WERI-Rb-1 (cell line): Measurements from ENCODE around the gene UBE2E1.
"Not testable (repeated sequence)": the region's sequence is repeated elsewhere in the genome, so short reads cannot be mapped to it uniquely, and the experiment has no call there.

Source experiments
- DNase-seq: peaks from one replicate; pipeline ENCODE4 v3.0.0-alpha.2; 2020
- H3K27ac ChIP-seq: fragments of 250-450 bp; sonication (Bioruptor Pico); 2 replicates; pipeline ENCODE4 v1.5.1; 2020; ENCODE audit warnings: mild to moderate bottlenecking, moderate library complexity
- H3K27me3 ChIP-seq: fragments of 250-450 bp; sonication (Bioruptor Pico); 2 replicates; pipeline ENCODE4 v1.5.1; 2021; ENCODE audit warnings: mild to moderate bottlenecking, low read depth, moderate library complexity; ENCODE audit not compliant: insufficient read depth, severe bottlenecking
- H3K36me3 ChIP-seq: fragments of 250-450 bp; sonication (Bioruptor Pico); 2 replicates; pipeline ENCODE4 v1.5.1; 2020; ENCODE audit warnings: mild to moderate bottlenecking, moderate library complexity
- H3K4me3 ChIP-seq: 2 replicates; pipeline ENCODE4 v1.5.1; 2011; ENCODE audit warnings: low read depth, mild to moderate bottlenecking, control low read depth, low read length
- H3K9me3 ChIP-seq: fragments of 250-450 bp; sonication (Bioruptor Pico); 2 replicates; pipeline ENCODE4 v1.5.1; 2021; ENCODE audit warnings: mild to moderate bottlenecking, moderate library complexity; ENCODE audit not compliant: severe bottlenecking
- TF ChIP-seq, protein P1 (sequence below): IDR thresholded peaks from 2 replicates; pipeline ENCODE4 v1.5.1; 2011; ENCODE audit warnings: low read depth, mild to moderate bottlenecking, control low read depth, inconsistent platforms, low read length

UBE2E1 gene

DNA sequence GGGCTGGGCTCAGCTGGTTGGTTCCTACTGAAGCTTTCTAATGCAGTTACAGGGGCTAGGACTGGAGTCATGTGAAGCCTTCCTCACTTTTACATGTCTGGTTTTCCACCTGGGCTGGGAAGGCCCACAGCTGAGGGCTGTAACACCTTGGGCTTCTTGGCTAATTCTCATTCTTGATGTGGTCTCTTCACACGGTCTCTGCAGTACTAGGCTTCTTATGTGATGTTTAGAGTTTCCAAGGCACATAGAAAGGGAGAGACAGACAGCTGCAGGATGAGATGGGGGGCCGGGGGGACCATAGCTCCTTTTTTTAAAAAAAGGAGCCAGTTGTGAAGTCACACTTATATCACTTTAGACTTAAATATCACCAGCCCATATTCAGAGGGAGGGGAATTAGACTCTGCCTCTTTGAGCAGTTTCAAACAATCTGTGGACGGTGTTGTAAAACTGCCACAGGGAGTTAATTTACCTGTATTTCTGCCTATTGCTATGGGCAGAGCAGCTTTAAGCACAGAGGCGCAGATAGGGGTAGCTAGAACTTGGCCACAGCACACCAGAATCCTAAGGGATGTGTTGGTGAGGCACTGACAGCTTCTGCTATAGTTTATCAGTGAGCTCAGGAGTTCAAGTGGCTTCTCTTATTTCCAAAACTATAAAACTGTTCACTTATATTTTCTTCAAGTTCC is 64.4 kb downstream of the UBE2E1 start:
- TF ChIP-seq, protein P1, sequence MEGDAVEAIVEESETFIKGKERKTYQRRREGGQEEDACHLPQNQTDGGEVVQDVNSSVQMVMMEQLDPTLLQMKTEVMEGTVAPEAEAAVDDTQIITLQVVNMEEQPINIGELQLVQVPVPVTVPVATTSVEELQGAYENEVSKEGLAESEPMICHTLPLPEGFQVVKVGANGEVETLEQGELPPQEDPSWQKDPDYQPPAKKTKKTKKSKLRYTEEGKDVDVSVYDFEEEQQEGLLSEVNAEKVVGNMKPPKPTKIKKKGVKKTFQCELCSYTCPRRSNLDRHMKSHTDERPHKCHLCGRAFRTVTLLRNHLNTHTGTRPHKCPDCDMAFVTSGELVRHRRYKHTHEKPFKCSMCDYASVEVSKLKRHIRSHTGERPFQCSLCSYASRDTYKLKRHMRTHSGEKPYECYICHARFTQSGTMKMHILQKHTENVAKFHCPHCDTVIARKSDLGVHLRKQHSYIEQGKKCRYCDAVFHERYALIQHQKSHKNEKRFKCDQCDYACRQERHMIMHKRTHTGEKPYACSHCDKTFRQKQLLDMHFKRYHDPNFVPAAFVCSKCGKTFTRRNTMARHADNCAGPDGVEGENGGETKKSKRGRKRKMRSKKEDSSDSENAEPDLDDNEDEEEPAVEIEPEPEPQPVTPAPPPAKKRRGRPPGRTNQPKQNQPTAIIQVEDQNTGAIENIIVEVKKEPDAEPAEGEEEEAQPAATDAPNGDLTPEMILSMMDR, result no peak
- H3K36me3 ChIP-seq, result no peaks in the 10 kb centered on the region
- H3K9me3 ChIP-seq, result no peaks in the 10 kb centered on the region
- no peaks in the 10 kb centered on the region for H3K27me3 ChIP-seq
- no peak overlapping the region for H3K4me3 ChIP-seq
- no peak for DNase-seq
- H3K27ac ChIP-seq, result no peak overlapping the region; the same call in 1 of the 2 replicates

DNA sequence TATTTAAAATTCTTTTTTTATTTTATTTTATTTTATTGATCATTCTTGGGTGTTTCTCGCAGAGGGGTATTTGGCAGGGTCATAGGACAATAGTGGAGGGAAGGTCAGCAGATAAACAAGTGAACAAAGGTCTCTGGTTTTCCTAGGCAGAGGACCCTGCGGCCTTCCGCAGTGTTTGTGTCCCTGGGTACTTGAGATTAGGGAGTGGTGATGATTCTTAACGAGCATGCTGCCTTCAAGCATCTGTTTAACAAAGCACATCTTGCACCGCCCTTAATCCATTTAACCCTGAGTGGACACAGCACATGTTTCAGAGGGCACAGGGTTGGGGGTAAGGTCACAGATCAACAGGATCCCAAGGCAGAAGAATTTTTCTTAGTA is 64.9 kb downstream of the UBE2E1 start:
- H3K27ac ChIP-seq, H3K36me3 ChIP-seq, DNase-seq, H3K4me3 ChIP-seq, H3K27me3 ChIP-seq, H3K9me3 ChIP-seq: not testable (repeated sequence)

DNA sequence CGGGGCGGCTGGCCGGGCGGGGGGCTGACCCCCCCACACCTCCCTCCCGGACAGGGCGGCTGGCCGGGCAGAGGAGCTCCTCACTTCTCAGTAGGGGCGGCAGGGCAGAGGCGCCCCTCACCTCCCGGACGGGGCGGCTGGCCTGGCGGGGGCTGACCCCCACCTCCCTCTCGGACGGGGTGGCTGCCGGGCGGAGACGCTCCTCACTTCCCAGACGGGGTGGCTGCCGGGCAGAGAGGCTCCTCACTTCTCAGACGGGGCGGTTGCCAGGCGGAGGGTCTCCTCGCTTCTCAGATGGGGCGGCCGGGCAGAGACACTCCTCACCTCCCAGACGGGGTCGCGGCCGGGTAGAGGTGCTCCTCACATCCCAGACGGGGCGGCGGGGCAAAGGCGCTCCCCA is 65.6 kb downstream of the UBE2E1 start:
- not testable (repeated sequence) for DNase-seq, H3K36me3 ChIP-seq, H3K27me3 ChIP-seq, H3K27ac ChIP-seq, H3K4me3 ChIP-seq, H3K9me3 ChIP-seq

DNA sequence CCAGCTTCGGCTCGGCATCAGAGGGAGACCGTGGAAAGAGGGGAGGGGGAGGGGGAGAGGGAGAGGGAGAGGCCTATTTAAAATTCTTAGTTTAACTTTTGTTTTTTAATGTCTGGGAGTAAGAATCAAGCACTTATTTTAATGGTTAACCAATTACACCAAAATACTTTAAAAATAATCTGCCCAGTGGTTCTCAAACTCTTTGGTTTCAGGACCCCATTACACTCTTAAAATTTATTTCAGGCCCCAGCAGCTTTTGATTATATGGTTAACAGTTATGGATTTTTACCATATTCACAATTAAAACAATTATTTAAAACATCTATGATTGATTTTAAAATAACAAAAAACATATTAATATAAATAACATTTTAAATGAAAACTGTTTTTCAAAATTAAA is 66.6 kb downstream of the UBE2E1 start:
- Histone ChIP-seq H3K9me3 (no peaks in the 10 kb centered on the region), H3K27me3 (no peaks in the 10 kb centered on the region), H3K36me3 (no peaks in the 10 kb centered on the region), H3K4me3 (no peak overlapping the region), H3K27ac (no peak overlapping the region)
- DNase-seq, result no peak
- TF ChIP-seq, protein P1, result no peak

DNA sequence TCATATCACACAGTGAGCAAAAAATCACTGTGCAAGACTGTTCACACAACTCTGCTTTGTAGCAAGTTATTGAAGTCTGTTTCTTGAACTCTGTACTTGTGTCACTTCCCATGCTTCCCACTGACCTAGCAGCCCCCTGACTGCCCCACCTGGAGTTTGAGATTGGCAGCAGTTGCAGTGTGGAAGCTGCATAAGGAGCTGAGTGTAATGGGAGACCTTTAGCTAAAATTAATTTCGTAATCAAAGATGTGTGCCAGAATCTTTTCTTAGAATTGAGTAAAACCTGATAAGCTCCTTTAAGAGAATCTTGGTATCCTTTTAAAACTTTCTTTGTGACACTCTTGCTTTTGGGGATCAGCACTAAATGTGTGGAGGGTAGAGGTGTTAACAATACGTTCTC is 68.2 kb downstream of the UBE2E1 start:
- H3K27ac ChIP-seq, result no peak overlapping the region
- no peaks in the 10 kb centered on the region for H3K9me3 ChIP-seq
- H3K27me3 ChIP-seq, result no peaks in the 10 kb centered on the region
- TF ChIP-seq, protein P1, result no peak
- no peaks in the 10 kb centered on the region; the same call in 1 of the 2 replicates for H3K36me3 ChIP-seq
- DNase-seq, result no peak
- H3K4me3 ChIP-seq, result no peak overlapping the region

DNA sequence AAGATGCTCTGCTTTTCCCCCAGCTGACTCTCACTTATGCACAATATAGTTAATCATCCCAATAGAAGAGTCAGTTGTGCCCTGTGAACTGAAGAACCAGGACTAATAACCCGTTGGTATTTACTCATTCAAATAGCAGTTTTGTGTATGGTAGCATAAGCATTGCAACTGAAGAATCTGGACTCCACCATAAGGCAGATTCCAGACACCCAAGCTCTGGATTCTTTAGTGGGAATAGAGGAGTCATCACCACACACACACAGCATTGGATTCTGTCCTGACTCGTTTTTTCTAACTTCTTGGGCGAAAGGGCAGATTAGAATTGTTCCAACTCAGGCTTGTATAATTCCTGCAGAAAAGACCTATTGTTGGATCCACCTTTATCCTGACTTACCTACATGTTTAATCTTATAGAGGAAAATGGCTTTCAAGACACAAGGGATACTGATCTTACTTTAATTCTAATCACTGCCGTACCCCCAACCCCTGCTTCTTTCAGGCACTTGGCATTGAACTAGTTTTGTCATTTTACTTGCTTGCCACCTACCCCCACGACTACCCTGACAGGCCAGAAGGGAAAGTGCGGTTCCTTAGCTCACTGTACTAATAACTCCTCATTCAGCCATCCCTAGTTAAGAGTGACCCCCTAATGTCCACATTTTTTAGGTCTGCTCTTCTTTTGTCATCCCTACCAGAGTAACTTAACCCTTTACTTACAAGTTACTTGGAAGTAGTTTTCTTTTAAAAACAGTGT is 68.8 kb downstream of the UBE2E1 start:
- no peak for DNase-seq
- TF ChIP-seq, protein P1, result no peak
- Histone ChIP-seq H3K27me3 (no peaks in the 10 kb centered on the region), H3K27ac (no peak overlapping the region), H3K4me3 (no peak overlapping the region), H3K36me3 (no peaks in the 10 kb centered on the region; the same call in 1 of the 2 replicates), H3K9me3 (no peaks in the 10 kb centered on the region)
